T-helper 2 cell treated with Interferon-gamma antibody and Interleukin-4, amounts not matched to agents 100 ng/mL and 5 ng/mL, for 36 hours (primary cell): ENCODE results near the gene PNPLA7. TPM values are rescaled to one million over a fixed set of nuclear protein-coding genes. Genes with fewer than 3 reads are reported as not detected.

Experiments
- intact Hi-C: fragments of 100-400 bp; cut with micrococcal nuclease; formaldehyde crosslinking; loops from one replicate; pipeline ENCODE4 v1.15.1; 2023
- total RNA-seq: library from RNA; stranded (reverse); gene quantifications from 2 replicates; pipeline ENCODE4 v1.2.3, GENCODE V29; 2022

The PNPLA7 gene
- total RNA-seq, 1 donor from 2014 or later: 3.0 TPM

DNA sequence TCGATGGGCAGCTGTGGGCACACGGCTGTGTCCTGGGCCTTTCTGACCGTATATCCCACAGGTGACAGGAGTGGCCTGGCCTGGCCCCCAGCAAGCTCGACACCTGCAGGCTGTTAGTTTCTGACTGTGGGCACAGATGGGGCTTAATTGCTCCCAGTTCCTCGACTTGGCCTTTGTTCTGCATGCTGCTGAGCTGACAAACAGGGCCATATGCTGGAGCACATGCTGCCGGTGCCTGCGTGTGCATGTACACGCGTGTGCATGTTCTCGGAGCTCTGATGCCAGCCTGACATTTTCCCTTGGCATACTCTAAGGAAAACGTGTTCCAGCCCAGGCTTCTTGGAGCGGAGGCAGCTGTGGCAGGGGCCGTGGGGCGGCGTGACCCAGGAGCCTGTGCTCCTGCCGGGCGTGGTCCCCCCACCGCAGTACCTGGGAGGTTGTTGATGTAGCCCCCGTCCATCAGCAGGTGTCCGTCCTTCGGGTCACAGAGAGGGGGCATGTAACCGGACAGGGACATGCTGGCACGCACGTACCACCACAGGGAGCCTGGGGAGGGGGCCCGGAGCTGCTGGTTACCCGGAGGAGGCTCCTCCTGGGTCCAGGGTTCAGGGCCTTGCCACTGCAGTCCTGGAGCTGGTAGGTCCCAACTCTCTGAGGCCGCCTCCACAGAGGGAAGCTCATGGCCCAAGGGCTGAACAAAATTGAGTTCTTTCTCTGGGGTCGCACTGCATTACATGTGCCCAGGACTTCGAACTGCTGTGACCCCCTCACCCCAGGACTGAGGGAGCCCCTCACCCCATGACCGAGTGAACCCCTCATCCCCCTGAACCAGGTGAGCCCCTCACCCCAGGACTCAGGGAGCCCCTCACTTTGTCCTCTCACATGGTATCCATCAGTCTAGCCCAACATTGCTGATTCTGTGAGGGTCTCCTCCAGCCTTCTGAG is 86.9 kb downstream of the PNPLA7 start:
- intact Hi-C loops: loop anchor here (5.0 kb wide), 1 partner anchor 311 kb away; no protein-coding TSS in a partner anchor

DNA sequence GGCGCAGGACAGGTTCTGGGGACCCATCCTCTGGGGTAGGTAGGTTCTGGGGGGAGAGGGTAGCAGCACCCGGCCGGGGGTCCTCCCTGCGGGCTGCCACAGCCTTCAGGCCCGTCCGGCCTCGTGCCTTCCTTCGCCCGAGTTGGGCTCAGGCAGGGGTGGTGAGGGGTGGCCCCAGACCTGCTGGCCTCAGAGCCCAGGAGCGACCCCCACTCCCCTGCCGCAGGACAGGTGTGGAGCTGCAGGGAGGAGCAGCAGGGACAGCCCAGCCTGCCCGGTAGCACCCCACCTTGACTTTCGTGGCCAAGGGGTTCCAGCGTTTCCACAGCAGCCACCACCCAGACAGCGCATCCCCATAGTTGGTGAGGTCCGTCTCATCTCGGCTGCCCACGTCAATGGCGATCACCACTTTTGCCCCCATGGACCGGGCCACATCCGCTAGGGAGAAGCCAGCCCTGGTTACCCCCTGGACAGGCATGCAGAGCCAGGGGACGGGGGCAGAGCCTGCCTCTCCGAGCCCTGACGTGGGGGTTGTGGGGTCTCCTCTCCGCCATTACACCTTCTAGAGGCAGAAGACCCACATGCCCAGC is 87.7 kb downstream of the PNPLA7 start:
- intact Hi-C loops: loop anchor here (5.0 kb wide), 1 partner anchor 310 kb away; no protein-coding TSS in a partner anchor

DNA sequence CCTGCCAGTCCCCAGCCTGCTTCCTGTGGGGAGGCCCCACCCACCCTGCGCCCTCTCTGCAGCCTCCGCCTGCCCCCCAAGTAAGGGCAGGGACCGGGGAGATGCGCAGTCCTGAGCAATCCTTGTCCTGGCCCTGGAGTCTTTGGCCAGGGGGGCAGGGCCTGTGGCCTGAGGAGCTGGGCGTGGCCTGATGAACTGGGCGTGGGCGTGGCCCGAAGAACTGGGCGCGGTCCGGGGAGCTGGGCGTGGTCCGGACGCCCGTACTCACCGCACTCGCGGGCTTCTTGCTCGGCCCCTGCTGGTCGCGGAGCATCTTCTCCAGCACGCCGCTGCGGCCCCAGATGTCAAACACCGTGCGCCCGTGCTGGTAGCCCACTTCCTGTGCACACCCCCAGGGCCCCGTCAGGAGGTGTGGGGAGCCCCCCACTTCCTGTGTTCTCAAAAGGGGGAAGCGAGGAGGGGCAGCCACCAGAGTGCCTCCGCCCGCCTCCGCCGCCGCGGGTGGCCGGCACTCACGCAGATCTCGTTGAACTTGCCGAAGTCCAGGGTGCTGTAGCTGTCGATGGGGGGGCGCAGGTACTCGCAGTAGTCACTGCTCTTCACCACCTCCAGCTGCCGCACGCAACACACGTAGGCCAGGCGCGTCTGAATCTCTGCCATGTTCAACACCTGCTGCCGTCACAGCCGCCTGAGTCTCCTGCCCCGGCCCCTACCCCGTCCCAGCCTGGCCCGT is 88.4 kb downstream of the PNPLA7 start:
- intact Hi-C loops: loop anchor here (2.0 to 5.0 kb wide), 2 partner anchors 39 to 310 kb away; partner anchors contain the start of genes EXD3 and NOXA1

DNA sequence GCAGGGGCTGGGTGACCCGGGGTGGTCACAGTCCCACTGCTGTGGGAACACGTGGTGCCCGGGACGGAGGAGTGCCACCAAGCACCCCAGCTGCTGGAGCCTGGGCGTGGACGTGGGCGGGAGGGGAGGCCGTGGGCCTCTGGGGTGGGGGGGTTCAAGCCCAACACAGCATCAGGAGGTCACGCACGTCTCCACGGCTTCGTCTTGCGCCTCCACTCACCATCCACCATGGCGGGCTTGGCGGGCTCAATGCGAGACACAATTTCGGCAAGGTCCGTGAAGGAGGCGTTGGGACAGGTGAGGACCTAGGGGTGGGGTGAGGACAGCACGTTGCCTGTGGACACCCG is 88.9 kb downstream of the PNPLA7 start:
- intact Hi-C loops: loop anchor here (2.0 to 5.0 kb wide), 2 partner anchors 38 to 309 kb away; partner anchors contain the start of genes EXD3 and NOXA1

DNA sequence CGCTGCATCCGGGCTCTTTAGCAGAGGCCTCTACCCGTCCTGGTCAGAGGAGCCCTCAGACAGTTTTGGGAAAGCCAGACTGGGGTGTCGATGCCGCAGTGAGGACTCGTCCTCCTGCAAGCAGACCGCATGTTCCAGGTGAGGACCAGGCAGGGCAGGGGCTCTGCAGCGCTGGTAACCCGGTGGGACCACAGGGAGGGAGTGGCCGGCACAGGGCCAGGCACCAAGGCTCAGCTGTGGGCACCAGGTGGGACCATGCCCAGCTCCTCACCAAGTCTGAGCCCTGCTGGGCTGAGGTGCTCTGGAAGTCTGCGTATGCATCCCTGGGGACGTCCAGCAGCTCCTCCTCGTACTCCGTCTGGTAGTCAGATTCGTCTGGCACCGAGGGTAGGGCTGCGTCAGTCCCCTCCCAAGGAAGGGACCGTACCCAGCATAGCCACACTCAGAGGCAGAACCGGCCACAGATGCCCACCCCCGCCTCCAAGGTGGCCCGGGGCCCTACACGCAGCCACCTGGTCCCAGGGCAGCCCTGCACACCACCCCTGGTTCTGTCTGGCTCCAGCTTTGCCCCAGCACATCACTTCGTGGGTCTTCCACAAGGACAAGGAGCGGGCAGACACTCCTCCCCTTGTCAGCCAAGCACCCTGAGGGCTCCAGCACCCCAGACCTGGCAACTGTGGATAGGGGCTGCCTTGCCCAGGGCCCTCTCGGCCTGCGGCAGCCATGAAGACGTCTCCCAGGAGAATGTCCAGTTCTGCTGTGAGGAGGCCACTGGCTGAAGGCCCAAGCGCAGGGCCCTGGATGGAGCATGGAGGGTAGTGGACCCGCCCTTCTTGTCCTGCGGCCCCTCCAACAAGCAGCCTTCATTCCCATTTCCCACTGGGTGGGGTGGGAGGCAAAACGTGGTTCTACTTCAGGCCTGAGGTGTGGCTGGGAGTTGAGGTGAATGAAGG is 89.6 kb downstream of the PNPLA7 start:
- intact Hi-C loops: loop anchor here (2.0 to 5.0 kb wide), 2 partner anchors 38 to 308 kb away; partner anchors contain the start of genes EXD3 and NOXA1

DNA sequence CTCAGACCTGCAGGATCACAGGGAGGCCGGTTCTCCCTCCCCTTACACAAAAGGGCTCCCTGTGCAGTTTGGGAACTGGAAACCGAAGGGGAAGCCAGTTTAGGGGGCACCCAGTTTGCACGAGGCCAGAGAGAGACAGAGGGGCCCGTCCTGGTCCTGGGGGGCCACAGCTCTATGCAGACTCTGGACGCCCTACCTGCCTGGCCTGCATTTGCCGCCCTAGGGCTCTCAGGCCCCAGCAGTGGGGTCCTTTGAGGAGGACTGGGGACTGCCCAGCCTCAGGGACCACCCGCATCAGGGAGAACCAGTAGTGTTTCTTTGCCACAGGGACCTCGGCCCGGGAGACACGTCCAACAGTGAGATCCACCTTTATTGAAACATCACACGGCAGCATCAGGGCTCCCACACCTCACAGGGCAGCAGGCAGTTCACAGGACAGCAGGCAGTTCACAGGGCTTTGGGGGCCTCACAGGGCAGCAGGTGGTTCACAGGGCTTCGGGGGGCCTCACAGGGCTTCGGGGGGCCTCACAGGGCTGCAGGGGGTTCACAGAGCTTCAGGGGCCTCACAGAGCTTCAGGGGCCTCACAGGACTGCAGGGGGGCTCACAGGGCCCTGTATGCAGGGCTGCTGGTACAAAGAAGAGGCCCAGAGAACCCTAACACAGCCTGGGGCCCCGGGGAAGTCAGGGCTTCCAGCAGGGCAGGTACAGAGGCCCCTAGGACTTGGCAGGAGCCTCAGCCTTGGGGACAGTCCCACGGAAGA is 90.4 kb downstream of the PNPLA7 start:
- intact Hi-C loops: loop anchor here (1.0 to 5.0 kb wide), 4 partner anchors 37 to 307 kb away; partner anchors contain the start of genes ARRDC1, EXD3, MRPL41 and NOXA1

DNA sequence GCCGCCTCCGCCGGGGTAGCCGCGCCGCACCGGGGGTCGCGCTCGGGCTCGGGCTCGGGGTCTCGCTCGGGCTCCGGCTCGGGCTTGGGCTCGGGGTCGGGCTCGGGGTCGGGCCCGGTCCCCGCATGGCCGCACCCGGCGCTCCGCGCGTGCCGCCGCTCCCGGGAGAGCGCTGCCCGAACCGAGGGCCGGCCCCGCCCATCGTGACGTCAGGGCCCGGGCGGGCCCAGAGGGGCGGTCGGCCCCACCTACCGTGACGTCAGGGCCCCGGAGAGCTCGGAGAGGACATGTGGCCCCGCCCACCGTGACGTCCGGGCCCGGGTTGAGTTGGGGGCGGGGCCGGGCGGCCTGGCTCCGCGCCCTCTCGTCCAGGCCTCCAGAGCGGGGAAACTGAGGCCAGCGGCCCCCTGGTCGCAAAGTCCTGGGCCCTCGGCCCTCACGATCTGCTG is 91.0 kb downstream of the PNPLA7 start, which contains the start of gene NSMF:
Gene NSMF (minus strand): TSS at position 183 of the 449 bp plus-strand sequence. CDS start 232 bp downstream, outside the sequence.
- intact Hi-C loops: loop anchor here (1.0 to 2.0 kb wide), 2 partner anchors 92 to 146 kb away; partner anchors contain the start of genes ARRDC1 and MRPL41

DNA sequence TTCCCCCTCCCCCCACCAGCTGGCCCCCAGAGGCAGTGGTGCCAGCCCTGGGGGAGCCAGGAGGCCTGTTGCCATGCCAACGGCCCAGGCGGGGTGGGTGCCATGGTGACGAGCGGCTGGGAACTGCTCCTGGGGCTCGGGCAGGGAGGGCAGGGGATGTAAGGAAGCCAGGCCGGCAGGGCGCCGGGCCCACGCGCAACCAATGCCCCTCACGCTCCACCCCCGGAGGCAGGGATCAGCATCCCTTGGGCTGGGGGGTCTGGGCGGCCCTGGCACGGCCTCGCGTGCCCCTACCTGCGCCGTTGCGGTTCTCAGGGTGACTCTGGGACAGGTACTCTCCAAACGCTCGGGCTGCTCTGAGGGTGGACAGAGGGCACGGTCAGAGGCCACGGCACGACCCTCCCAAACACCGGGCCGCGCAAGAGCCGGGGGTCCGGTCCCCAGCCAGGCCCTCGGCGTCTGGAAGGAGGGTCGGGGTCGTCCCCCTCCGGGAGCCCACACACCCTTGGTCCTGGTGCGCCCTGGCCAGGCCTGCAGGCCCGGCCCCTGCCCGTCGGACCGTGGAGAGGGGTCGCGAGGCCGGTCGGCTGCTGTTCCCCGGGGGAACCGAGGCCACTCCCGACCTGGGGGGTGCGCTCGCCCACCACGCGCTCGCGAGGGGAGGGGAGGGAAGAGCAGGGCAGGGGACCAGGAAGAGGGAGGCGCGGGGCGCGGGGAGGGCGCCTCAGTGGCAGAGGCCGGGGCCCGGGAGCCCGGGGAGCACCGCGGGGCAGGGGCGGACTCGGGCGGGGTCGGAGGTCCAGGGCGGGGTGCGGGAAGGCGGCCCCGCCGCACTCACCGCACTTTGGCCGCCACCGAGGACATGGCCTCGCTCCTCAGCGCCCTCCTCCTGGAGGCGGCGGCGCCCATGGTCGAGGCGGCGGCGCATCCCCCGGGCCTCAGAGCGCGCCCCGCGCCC is 91.7 kb downstream of the PNPLA7 start:
- intact Hi-C loops: loop anchor here (1.0 to 2.0 kb wide), 2 partner anchors 93 to 146 kb away; partner anchors contain the start of genes ARRDC1 and MRPL41

DNA sequence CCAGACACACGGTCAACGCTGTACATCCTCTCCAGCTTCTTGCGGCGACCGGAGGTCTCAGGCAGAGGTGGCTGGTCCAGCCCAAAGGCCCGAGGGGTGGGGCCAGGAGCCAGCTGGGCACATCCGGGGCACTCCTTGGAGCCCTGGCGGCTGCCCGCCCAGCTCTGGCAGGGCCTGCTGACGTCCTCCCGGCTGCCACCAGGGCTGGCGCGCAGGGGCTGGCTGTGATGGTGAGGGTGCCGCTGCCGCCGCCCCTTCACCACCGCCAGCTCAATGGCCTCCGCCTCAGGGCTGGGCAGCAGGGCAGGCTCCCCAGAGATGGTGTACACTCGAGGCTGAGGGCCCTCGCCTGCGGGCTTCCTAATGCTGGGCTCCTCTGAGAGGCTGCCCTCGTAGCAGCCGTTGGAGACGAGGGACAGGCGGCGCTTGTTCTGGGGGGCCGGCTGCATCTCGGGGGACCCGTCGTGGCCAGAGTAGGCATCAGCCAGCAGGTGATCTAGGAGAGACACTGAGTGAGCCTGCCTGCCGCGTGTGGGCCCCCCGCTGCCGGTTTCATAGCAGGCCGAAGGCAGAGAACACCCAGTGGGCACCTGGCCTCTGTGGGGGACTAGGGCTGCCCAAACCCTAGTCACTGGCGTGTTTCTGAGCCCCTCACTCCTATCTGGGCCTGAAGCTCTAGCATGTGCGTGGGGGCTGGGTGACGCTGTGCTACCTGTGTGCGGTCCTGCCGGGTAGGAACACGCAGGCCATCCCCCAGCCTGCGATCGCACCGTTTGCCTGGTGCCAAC is 92.6 kb downstream of the PNPLA7 start:
- intact Hi-C loops: loop anchor here (2.0 kb wide), 1 partner anchor 147 kb away; the partner anchor contains the start of gene ARRDC1

DNA sequence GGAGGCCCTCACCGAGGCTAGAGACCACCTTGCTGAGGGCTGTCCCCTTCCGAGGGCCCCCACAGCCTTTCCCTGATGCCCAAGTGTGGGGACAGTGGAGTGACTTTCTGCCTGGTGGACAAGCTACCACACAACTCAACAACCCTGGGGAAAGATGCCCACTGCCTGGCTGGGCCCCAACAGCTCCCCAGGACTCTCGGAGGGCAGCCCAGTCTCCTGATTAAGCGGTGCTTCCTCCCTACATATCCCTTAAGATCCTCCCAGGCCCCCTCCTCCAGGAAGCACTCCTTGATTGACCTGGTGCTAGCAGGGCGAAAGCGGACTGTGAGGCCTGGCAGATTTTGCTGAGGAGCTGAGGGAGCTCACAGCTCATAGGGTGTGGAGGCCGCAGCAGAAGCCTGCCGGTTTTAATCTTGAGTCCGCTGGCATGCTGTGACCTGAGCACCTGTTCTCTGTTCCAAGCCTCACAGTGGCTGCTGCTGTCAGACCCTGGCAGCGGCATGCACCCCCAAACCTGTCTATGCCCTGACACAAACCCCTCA is 93.3 kb downstream of the PNPLA7 start:
- intact Hi-C loops: no loop called here

DNA sequence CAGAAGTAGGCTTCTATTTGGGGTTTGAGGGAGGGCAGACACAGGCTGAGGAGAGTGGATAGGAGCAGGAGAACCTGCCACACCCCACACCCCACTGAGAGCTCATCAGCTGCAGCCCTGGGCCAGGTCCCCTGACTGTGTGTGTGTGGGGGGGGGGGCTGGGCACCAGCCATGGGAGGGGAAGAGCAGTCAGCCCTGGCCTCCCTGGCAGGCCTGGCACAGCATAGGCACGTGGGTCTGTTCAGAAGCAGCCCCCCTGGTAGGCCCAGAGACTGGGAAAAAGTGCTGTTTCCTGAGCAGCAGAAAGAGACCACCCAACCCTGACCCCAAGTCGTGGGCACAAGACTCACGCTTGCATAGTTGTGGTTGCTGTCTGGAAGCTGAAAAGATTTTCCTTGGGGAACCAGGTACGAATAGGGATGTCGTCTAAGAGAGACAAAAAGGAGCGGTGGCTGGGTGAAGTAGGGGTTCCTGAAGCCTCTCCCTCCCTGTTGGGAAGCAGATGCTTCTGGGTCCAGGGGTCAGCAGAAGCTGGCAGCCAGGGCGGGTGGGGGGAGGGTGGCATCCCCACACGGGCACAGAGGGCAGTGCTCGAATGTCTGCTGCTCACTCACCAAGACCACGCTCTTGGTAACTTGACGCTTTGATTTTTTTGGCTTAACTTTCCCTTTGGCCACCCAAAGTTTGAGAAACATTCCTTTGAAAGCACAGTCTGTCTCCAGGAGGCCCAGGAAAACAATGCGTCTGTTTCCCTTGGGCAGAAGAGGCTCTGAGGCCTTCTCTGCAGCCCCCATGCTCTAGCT is 93.9 kb downstream of the PNPLA7 start:
- intact Hi-C loops: no loop called here

DNA sequence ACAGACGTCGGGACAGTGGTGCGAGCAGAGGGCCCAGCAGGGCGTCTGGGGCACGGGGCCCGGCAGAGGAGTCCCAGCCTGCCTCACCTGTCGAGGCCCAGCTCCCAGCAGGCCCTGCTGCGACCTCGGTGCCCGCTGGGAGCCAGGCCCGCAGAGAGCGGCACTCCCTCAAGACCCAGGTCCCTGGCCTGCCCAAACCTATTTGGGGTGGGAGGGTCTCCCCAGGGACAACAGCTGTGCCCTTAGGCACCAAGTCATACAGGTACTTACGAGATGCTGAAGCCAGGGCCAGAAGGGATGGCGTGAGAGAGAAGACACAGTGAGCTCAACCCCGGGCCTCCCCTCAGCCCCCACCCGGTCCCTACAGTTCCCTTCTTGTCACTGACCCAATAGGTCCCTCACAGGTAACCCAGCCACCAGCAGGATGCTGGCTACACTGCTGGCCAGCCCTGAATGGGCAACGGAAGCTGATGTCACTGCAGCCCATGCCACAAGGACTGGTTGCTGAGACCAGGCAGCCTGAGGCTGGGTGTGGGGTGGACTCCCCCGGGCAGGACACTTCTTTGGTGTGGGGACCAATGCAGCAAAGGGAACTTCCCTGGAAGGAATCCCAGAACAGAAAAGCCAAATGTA is 94.7 kb downstream of the PNPLA7 start:
- intact Hi-C loops: no loop called here

DNA sequence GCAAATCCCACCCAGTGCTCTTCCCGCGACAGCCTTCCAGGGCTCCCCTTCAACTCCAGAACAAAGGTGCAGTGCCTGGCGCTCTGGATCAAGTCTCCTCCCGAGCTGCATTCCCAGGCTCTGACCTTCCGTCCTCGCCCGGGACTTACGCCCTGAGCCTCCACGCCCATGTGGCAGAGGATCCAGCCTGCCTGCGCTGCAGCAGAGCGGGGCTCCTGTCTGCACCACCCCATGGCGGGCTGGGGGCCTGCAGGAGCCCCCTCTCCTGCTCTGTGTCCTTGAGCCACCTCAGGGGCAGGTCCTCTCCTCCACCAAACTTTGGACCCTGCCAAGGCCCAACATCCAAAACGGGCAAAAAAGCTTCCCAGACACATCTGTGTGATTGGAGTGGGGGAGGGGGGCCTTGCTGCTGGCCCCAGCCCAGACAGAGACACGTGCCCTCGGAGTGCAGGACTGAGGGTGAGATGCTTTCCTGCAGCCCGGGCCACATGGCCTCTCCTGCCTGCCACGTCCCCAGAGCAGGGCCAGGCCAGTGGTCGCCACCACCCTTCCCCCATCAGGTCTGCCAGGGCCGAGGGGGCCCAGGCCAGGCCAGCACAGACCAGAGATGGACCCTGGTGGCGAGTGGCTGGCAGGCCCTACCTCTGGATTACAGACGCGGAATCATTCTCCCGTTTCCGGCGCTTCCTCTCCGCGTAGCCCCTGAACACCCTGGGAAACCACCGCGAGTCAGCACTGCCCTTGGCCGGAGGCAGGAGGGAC is 95.4 kb downstream of the PNPLA7 start:
- intact Hi-C loops: loop anchor here (5.0 kb wide), 1 partner anchor 662 kb away; the partner anchor contains the start of gene TMEM141

DNA sequence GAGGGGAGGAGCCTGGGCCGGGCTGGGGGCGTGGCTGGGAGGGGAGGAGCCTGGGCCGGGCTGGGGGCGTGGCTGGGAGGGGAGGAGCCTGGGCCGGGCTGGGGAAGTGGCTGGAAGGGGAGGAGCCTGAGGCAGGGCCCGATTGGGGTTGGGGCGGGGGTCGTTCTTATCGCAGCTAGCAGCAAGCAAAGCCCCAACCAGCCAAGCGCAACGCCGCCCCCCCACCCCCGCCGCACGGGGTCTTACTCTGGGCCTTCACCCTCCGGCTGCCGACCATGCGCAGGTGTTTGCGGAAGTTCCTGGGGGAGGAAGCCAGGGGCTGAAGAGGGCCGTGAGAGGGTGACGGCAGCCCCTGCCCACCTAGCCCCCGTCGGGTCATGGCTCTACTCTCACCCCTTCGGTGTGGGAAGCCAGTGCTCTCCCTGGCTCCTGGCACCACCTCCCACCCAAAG is 96.0 kb downstream of the PNPLA7 start:
- intact Hi-C loops: loop anchor here (5.0 kb wide), 1 partner anchor 662 kb away; the partner anchor contains the start of gene TMEM141
